CD1c-positive myeloid dendritic cell (primary cell): Measurements from ENCODE around the gene ALDH4A1.
"Not testable (repeated sequence)": the region's sequence is repeated elsewhere in the genome, so short reads cannot be mapped to it uniquely, and the experiment has no call there.

Experiments used
- DNase-seq: peaks from one replicate; pipeline ENCODE4 v3.0.0-alpha.2; 2016; ENCODE audit errors: extremely low spot score

ALDH4A1 gene

DNA sequence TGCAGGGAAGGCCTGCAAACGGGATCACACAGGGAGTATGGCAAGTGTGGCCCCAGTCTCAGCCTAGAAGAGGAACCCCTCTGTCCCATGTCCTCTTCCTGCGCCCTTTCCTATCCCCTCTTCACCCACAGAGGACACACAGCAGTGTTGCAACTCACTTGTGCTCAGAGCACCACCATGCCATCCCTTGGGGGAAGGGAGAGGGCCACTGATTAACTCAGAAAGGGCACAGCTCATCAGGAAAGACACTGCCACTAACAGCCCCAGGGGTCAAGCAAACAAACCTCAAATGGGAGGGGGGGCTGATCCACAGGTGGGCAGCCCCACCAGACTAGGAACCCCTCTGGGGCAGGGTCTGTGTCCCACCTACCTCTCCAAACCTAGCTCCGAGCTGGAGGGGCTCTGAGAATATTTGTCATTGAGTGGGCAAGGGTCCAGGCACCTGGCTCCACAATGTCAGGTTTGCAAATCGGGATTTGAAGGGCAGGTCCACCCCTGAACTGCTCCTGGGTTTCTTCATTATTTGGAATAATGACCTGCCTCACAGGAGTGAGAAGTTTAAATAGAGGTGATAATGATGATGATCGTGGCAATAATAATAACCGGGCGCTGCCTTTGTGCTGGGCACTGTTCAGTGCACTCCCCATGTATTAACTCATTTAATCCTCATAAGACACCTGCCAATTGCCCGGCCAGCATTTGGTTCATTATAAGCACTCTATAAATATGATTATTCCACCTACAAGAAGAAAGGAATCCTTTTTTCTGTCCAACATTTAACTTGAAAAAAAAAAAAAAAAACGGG is 1.0 kb downstream of the ALDH4A1 start:
- DNase-seq, result no peak

DNA sequence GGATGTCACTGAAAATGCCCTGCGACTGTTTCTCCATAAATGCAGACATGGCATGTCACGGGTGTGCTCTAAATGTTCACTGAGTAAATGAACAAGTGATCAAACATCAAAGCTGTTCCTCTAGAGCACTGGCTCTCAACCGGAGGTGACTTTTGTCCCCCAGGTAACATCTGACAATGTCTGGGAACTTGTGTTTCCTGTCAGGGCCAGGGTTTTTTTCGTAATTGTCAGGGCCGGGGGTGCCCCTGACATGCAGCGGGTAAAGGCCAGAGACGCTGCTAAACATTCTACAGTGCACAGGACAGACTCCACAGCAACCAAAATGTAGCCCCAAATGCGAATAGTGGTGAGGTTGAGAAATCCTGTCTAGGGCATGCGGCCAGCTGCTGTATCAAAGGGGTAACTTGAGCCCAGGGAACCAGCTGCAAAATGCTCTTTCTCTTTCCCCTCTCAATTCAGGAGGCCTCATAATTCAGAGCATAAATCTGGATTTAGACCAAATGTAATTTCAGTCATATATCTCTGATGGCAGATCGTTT is 2.0 kb downstream of the ALDH4A1 start:
- no peak for DNase-seq

DNA sequence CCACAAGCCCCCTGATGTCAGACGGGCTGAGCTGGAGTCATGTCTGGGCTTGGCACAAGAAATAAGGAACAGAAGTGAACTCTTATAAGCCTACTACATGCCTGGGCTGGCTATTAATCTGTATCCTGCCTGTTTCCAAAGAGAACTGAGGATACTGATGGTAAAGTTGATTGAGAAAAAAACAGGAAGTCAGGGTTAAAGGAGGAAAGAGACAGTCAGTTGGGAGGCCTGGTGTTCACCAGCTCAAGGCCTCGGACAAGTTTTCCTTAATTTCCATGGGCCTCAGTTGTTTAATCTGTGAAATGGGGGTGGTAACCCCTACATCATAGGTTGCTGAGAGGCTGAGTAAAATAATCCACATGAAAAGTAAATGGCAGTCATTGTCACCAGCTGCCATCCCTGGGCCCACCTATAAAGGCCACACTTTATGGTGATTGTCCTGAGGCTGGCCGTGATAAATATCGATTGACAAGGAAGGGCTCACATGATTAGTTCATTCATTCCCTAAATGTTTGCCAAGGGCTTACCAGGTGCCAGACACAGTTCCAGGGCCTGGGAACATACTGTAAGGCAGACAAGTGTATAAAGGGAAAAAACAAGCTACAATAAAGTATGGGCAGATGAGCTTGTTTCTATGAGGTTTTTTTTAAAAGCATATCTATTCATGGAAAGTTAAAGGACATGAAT is 2.8 kb downstream of the ALDH4A1 start:
- no peak for DNase-seq

DNA sequence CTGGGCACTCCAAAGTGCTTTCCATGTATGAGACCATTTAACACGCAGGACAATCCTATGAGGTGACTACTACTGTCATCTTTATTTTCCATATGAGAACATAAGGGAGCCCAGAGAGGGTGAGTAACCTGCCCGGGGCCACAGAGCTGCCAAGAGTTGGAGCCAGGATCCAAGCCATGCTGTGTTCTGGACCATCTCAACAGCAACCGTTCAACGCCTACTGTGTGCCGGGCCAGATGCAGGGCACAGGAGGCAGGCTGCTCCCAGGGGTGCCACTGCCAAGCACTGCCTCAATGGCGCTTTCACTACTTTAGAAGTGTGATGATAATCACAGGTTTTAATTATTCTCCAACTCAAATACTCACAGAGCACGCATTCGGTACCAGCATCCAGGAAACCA is 3.8 kb downstream of the ALDH4A1 start:
- no peak for DNase-seq

DNA sequence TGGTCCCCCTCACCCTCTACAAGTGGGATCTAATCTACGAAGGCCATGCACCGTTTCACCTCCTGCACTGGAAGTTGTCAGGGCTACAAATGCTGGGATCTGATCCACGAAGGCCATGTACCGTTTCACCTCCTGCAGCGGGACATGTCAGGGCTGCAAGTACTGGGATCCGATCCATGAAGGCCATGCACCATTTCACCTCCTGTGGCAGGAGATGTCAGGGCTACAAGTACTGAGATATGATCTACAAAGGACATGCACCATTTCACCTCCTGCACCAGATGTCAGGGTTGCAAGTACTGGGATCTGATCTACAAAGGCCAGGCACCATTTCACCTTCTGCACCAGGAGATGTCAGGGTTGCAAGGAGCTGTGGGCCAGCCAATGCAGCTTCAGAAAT is 7.0 kb downstream of the ALDH4A1 start:
- no peak for DNase-seq

DNA sequence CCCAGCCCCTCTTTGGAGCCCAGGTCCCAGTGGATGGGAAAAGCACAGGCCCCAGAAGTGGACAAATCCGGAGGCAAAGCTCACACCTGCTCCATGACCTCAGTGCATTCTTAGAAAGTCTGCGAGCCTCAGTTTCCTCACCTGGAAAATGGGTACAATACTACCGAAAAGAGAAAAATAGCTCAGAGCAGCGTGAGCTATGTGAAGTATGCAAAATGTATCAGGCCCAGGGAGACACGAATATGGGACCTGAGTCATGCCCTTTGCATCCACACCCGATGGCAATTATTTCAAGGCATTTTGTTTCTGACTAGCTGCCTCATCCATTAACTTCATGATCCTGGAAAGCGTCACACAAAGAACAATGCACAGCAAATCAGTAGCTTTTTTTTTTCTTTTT is 9.2 kb downstream of the ALDH4A1 start:
- no peak for DNase-seq

DNA sequence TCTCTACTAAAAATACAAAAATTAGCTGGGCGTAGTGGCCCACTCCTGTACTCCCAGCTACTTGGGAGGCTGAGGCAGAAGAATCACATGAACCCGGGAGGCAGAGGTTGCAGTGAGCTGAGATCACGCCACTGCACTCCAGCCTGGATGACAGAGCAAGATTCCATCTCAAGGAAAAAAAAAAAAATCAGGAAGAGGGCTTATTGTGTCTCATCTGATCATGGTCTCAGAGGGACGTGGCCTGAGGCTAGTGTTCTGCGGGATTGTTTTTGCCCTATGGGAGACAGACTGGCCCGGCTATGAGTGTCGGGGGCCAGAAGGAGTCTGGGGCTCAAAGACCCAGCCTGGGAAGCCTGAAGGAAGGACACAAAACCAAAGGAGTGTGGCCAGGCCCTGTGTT is 10.5 kb downstream of the ALDH4A1 start:
- DNase-seq, result not testable (repeated sequence)

DNA sequence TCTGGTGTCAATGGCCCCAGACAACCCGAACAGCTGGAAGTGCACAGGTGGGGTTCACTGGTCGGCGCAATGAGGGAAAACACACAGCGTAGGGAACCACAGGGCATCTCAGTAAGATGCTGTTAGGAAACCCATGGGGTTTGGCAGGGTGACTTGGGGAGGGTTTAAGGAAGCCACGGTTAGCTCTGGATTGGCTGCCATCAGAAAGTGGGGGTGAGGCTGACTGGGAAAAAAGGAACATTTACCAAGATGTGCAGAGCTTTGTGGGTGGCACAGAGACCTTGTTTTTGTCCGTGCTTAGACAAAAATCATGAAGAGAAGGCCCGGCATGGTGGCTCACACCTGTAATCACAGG is 11.0 kb downstream of the ALDH4A1 start:
- DNase-seq, result peak; percentile 32

DNA sequence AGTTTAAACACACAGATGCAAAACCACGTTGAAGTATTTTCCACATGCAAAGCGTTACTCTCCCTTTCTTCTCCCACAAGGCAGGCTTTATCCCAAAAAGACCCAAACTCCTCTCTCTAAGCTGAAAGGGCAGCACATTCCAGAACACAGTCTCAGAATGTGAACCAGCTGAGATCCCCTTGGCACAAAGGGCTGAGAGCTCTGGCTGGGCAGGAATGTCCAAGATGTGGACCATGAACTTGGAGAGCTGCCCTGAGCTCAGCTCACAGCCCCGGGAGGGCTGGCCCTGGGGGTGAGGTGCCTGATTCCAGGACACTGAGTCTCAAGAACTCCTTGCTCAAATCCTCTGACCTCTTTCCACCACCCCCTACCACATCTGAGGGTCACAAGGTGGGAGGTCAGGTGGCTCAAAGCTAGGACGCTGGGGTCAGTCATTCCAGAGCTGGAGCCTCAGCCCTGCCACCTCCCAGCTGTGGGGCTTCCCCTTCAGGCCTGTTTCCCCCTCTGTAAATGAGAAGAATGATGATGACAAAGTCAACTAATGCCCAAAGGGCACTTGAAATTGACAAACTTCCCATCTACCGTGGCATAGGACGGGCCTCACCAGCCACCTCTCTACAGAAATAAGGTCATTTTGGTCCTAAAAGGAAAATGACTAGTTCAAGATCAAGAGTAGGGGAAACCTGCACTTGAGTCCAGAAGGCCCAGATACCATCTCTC is 11.5 kb downstream of the ALDH4A1 start:
- DNase-seq, result no peak

DNA sequence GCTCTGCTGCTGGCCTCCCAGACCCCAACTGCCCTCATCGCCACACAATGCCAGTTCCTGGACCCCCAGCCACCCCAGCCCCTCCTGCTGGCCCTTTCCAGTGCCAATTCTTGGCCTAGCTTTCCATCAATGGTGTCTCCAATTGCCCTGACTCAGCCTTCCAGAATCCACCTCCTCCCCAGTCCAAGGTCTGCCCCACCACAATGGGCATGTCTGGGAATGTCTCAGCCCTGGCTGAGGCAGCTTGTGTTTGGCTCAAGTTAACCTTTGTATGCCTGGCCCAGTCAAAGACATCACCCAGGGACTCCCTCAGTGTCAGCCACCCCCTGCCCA is 16.4 kb downstream of the ALDH4A1 start:
- DNase-seq, result no peak

DNA sequence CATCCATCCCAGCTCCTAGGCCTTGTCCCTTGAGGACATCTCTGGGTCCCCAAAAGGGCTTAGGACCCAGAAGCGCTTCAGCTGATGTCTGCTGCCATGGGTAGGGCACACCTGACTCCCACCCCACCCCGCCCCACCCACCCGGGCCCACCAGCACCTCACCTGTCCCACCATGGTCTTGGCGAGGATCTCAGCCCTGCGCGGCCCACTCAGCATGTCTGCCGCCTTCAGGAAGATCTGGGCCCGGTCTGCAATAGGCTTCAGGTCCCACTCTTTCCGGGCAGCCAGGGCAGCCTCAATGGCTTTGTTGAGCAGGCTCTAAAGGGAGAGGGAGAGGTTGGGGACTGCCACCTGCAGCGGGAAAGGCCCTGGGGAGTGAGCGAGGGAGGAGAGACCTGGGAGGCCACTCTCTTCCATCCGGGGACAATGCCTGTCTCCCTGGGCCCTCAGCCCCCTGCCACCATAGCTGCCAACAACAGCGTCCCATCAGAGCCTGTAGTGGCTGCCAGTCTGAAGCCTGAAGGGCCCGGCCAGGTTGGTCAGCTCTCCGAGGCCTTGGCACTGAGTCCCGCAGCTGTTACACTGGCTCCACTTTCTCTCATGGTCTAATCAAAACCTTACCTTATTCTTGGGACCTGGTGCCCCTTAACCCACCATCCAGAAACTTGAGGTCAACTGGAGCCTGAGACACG is 16.9 kb downstream of the ALDH4A1 start:
- DNase-seq, result no peak

DNA sequence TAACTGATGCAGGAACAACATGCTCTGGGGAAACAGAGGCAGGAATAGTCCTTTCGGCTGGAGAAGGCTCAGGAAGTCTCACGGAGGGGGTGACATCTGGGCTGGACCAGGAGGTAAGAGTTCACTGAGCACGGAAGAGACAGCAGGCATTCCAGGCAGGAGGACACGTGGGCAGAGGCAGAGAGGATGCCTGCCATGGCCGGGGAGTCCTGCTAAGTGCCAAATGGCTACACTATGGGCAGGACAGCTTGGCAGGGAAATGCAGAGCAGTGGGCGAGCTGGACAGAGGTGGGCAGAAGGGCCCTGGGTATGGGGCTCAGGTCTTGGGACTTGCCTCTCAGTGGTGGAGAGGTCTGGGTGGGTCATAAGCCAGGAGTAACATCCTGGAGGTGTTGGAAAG is 17.6 kb downstream of the ALDH4A1 start:
- DNase-seq, result no peak

DNA sequence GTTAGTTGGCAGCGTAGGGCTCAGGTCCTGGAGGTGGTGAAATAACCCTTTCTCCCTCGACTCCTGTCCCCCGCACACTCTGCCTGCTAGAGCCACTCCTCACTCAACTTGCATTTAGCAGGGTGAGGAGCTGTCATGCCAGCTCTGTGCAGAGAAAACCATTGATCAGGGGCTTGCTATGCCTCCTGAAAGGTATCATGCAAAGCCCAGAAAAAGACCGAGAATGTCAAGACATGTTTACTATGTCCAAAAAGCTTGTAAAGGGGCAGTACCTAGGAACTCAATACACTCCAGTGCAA is 18.0 kb downstream of the ALDH4A1 start:
- DNase-seq, result no peak

DNA sequence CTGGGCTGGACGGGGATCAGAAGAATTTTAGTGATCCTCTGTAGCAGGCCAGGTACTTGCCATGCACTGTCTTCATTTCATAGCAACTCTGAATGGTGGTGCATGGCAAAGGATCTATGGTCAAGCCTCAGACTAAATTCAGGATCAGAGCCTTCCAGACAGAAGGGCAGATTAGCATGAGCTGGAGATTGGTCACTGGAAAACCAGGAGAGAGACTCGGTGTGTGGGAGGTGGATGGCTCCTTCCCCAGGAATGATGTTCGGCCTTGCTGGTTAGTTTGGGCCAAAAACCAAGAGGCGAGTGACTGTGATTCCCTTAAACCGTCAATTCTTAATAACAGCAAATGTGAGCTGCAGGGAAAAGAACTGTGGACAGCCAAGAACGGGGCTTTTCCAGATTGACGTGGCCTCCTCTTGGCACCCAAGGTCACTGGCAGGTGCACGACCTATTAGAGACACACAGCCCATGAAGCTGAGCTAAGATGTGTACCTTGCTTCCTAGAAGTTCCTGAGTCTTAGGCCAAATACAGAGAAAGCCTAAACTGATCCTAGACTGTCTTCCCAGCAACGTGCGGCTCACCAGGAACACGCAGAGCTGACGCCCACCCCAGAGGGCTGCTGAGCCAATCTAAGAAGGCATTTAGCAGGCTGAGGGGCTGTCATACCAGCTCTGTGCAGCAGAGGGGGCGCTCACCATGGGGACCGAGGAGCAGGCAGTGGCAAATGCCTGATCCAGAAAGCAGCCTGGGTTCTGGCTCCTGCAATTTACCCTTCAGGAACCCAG is 18.5 kb downstream of the ALDH4A1 start:
- peak; percentile 69 for DNase-seq

DNA sequence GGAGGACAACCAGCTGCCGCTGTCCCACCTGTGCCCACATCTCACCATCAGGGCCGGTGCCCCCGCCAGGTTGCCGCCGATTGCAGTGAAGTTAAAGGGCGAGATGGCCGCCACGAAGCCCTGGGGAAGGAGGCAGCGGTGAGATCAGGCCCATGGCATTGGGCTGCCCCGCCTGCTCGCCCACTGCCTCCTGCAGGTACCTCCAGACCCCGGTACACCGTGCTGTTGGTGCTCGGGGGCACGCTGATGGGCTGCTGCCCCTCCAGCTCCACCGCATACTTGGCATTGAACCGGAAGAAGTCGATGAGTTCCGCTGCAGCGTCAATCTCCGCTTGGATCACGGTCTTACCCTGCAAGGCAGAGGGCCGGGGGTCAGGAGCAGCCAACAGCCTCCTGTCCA is 19.3 kb downstream of the ALDH4A1 start:
- DNase-seq, result no peak

DNA sequence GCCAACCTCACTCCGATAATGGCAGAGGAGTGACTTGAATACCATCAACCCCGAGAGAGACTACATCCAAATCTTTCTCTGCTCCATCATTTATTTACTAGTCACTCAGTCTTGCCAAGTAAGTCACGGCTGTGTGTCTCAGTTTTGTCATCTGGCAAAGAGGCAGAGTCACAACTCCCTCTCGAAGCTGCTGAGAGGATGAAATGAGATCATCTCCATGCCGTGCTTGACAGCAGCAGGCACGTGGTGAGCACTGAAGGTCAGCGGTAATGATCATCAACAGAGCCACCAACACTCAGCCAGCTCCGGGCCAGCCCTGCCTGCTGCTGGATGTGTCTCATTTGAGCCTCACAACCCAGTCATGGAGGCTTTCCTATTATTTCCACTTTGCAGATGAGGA is 19.9 kb downstream of the ALDH4A1 start:
- DNase-seq, result no peak

DNA sequence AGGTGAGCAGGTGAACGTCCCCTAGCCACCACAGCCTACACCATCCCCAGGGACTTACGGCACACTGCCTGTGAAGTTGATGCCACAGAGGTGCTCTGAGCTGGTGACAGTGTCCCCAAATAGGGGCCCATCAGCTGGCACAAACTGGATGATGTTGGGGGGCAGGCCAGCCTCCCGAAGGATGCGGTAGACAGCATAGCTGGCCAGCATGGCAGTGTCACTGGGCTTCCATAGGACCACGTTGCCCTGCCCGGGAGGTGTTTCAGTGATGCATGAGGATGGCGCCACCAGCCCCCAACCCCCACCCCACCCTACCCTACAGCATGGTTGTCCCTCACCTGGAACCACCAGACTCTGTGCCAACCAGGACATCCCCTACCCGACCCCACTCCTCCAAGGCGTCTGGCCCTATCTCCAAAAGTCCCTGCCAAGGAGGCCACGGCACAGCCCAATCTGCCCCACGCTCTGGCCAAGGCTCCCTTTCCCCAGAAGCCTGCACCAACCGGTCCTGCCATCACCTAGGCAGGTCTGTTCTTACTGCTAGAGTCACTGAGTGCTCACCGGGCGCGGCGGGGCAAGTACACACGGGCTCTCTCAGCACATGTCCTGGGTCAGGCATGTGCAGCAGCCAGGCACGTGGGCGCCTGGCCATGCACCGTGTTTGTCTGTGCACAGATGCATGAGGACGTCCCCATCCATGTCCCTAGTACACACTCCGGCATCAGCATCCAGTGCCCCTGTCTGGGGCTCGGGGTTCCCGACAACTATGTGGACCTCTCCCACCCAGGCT is 20.5 kb downstream of the ALDH4A1 start:
- DNase-seq, result no peak

DNA sequence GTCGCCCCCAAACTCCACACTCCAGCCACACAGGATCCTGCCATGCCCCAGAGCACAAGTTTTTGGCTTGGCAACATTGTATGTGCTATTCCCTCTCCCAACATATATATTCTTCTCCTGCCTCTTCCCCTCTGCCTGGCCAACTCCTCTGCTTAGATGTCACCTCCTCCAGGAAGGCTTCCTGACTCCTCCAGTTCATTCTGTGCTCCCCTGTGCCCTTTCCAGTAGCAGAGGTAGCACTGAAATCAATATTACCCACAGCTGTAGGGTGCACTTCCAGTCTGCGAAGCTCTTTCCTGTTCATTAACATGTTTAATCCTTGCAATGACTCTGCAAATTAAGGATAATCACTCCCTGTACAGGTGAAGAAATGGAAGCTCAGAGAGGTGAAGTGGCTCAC is 21.2 kb downstream of the ALDH4A1 start:
- DNase-seq, result no peak

DNA sequence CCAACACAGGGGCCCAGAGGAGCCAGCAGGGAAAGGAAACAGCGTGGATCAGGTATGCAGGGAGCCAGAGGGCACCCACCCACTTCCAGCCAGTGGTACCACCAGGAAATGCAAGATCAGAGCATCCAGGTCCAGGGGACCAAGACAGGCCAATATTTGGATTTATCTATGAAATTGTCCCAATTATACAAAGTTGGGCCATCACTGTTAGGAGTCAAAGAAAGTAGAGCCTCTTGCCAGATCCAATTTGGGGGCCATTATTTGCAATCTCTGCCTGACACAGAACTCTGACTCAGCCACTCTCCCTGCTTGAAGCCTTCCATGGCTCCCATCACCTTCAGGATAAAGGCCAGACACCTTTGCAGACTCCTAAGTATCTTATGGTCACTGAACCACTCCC is 21.8 kb downstream of the ALDH4A1 start:
- no peak for DNase-seq

DNA sequence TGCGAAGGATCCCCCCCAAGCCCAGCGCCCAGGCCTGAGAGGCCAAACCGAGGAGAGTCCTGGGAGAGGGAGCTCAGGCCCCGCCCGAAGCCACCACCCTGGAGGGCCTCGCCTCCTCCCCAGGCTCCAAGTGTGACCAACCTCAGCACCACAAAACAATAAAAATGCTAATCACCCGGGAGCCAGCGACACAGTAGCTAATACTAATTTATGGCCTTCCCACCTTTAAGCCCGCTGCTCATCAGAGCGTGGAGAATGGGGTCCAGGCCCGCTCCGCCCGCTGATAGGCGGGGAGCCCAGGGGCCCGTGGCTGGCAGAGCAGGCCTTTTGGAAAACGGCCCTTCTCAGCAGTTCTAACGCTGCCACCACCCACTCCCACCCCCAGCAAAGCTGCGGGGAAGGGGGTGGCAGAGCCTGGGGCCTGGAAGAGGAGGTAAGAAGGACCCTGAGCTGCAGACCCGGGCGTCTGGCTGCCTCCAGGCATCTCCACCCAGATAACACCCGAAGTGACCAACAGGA is 22.5 kb downstream of the ALDH4A1 start:
- DNase-seq, result no peak
